GM12878 (cell line): ENCODE data around the gene UMAD1. TPM values are rescaled to one million over a fixed set of nuclear protein-coding genes. Genes with fewer than 3 reads are reported as not detected.

Experiments used
- ATAC-seq: fragments of 200-7000 bp; cut with Tn5 transposase; 3 replicates; pipeline ENCODE4 v1.9.1; 2020; ENCODE audit warnings: mild to moderate bottlenecking, moderate library complexity
- BruUV-seq: library from RNA; stranded (reverse); fragments of 400-500 nt; replicated peaks from 2 replicates; lab custom pipeline; 2021; lab: Mats Ljungman, UMichigan
- CTCF ChIA-PET: fragments of 300-600 bp; sonication (Branson Sonifier 250); formaldehyde crosslinking; extraction: SDS; loops from one replicate; lab custom pipeline; 2021; ENCODE audit warnings: inconsistent platforms; lab: Yijun Ruan, JAX
- POLR2A ChIA-PET: fragments of 350-600 bp; formaldehyde crosslinking; extraction: SDS; loops from one replicate; lab custom pipeline; 2021; ENCODE audit warnings: inconsistent platforms; lab: Charles Lee
- RAD21 ChIA-PET: fragments of 300-600 bp; sonication (Branson Sonifier 250); formaldehyde crosslinking; loops from one replicate; lab custom pipeline; 2023; ENCODE audit warnings: antibody characterized with exemption; ENCODE audit not compliant: unreplicated experiment; lab: Charles Lee
- SMC1A ChIA-PET: fragments of 300-600 bp; sonication (Branson Sonifier 250); formaldehyde crosslinking; loops from one replicate; lab custom pipeline; 2023; ENCODE audit not compliant: unreplicated experiment, uncharacterized antibody; lab: Charles Lee
- DNase-seq: peaks from one replicate; pipeline ENCODE4 v3.0.0-alpha.2; 2011; ENCODE audit warnings: low read depth, low spot score
- FAIRE-seq: peaks from 3 replicates; lab custom pipeline; 2011; peaks lifted over from hg19 to GRCh38; lab: Jason Lieb, UNC
- H2AFZ ChIP-seq: 2 replicates; pipeline ENCODE4 v1.6.0; 2011; ENCODE audit warnings: low read depth, low read length, control low read depth; ENCODE audit not compliant: control insufficient read depth
- H3K27ac ChIP-seq: 2 replicates; pipeline ENCODE4 v1.5.1; 2011; ENCODE audit warnings: control low read depth; ENCODE audit not compliant: control insufficient read depth, insufficient read depth
- H3K27me3 ChIP-seq, 2 experiments: replicated peaks in 1 of 2; 2 replicates each; pipeline versions ENCODE4 v1.6.0 to v1.6.1; 2011; ENCODE audit warnings: low read length in 1 of 2; ENCODE audit not compliant: control insufficient read depth in 2 of 2, insufficient read depth in 2 of 2
- H3K36me3 ChIP-seq, 2 experiments: 2 replicates each; pipeline ENCODE4 v1.5.1; 2011; ENCODE audit warnings: low read length in 1 of 2; ENCODE audit not compliant: control insufficient read depth in 2 of 2, insufficient read depth in 2 of 2
- H3K4me1 ChIP-seq: 2 replicates; pipeline ENCODE4 v1.6.1; 2011; ENCODE audit warnings: mild to moderate bottlenecking, low read length, moderate library complexity, mixed read lengths; ENCODE audit not compliant: control insufficient read depth, insufficient read depth
- H3K4me2 ChIP-seq: 2 replicates; pipeline ENCODE4 v1.6.0; 2011; ENCODE audit warnings: control low read depth; ENCODE audit not compliant: control insufficient read depth, insufficient read depth
- H3K4me3 ChIP-seq: fragments of 200-600 bp; sonication (generic); 2 replicates; pipeline ENCODE4 v1.5.1; 2016
- H3K79me2 ChIP-seq: 2 replicates; pipeline ENCODE4 v1.6.0; 2011; ENCODE audit warnings: low read length; ENCODE audit not compliant: control insufficient read depth, insufficient read depth
- H3K9ac ChIP-seq: 2 replicates; pipeline ENCODE4 v1.8.0; 2011; ENCODE audit warnings: low read length, control low read depth, mixed read lengths; ENCODE audit not compliant: control insufficient read depth, insufficient read depth
- H3K9me3 ChIP-seq: replicated peaks from 3 replicates; pipeline ENCODE4 v1.5.1; 2011; ENCODE audit warnings: mild to moderate bottlenecking, low read length; ENCODE audit not compliant: control insufficient read depth, insufficient read depth
- H4K20me1 ChIP-seq: 2 replicates; pipeline ENCODE4 v1.6.0; 2011; ENCODE audit not compliant: control insufficient read depth, insufficient read depth
- RAD51 ChIP-seq: fragments of 450-650 bp; IDR thresholded peaks from 2 replicates; pipeline ENCODE4 v1.6.1; 2016; ENCODE audit warnings: moderate library complexity, mild to moderate bottlenecking, inconsistent platforms
- ZBTB40 ChIP-seq: fragments of 450-650 bp; IDR thresholded peaks from 2 replicates; pipeline ENCODE4 v1.6.1; 2016; ENCODE audit warnings: mild to moderate bottlenecking, moderate library complexity, borderline replicate concordance
- WGBS: methylation state at CpG from one replicate; pipeline ENCODE4 v1.1.6; 2016; ENCODE audit warnings: low lambda C conversion rate; ENCODE audit not compliant: insufficient replicate concordance, insufficient coverage; ENCODE audit errors: missing lambda C conversion rate; 5-methylcytosine and 5-hydroxymethylcytosine counted together
- in situ Hi-C: fragments of 300-500 bp; cut with MboI; formaldehyde crosslinking; loops from 9 replicates; pipeline ENCODE4 v1.14.3; 2018; ENCODE audit warnings: mixed read lengths
- intact Hi-C: fragments of 100-400 bp; cut with micrococcal nuclease; formaldehyde crosslinking; loops from one replicate; pipeline ENCODE4 v1.14.2; 2022; ENCODE audit not compliant: unreplicated experiment
- polyA plus RNA-seq, 11 experiments: library from polyadenylated mRNA; depleted of rRNA in 4 of 11; unstranded in 6 of 11; stranded (reverse) in 5 of 11; fragments of >200 nt; fragmentation: Nextera tagmentation in 4 of 11; fragmentation: Illumina TruSeq in 1 of 11; extraction: Ambion mirVana in 4 of 11; extraction: Trizol in 1 of 11; gene quantifications; 1 replicate in 1 of 11; 2 replicates in 10 of 11; pipeline versions ENCODE4 v1.2.1 to v1.2.3, GENCODE V29; 2011 to 2016; ENCODE audit warnings: inconsistent platforms in 2 of 11, missing spikeins in 2 of 11, low read depth in 1 of 11
- total RNA-seq, 4 experiments: library from RNA; depleted of rRNA in 3 of 4; stranded (reverse); fragments of >200 nt in 3 of 4; fragmentation: Illumina TruSeq in 1 of 4; extraction: Trizol in 1 of 4; gene quantifications; 2 replicates each; pipeline versions ENCODE4 v1.2.1 to v1.2.3, GENCODE V29; 2013 to 2021
- TF ChIP-seq, protein P1 (sequence below): fragments of 450-650 bp; formaldehyde crosslinking; IDR thresholded peaks from 2 replicates; pipeline ENCODE4 v1.4.0; 2020; ENCODE audit warnings: mild to moderate bottlenecking, moderate library complexity
- TF ChIP-seq, protein P2 (sequence below): IDR thresholded peaks from 2 replicates; pipeline ENCODE4 v1.6.1; 2012; ENCODE audit warnings: low read length, inconsistent platforms

Gene UMAD1
- total and polyA plus RNA-seq, 10 of the 15 experiments (the other 5 are each of a cell fraction or from before 2014, with no cell fraction given) = 6.0 to 28.6 (median 9.3) TPM

GRCh38 chr7:7783001-7783400, 142.4 kb downstream of the UMAD1 start:
- POLR2A ChIA-PET = interaction anchor here (0.6 to 1.4 kb wide), 4 partner anchors 9 to 184 kb away, joined by 3 to 9 read pairs (median 6); no protein-coding TSS in a partner anchor
- no peaks in the 10 kb centered on the region for H3K36me3 ChIP-seq
- H3K27ac ChIP-seq = no peak overlapping the region
- H3K4me1 ChIP-seq = no peaks in the 10 kb centered on the region
- intact Hi-C loops = no loop called here
- RAD21 ChIA-PET = interaction anchor here (1.1 to 1.3 kb wide), 2 partner anchors 10 to 25 kb away, joined by 3 to 4 read pairs; no protein-coding TSS in a partner anchor
- H2AFZ ChIP-seq = no peak overlapping the region
- 100% methylated on average over 1 of the region's 1 CpG for WGBS
- no peaks in the 10 kb centered on the region for H3K27me3 ChIP-seq
- no peak for FAIRE-seq
- no peaks in the 10 kb centered on the region for H4K20me1 ChIP-seq
- TF ChIP-seq, protein P1, sequence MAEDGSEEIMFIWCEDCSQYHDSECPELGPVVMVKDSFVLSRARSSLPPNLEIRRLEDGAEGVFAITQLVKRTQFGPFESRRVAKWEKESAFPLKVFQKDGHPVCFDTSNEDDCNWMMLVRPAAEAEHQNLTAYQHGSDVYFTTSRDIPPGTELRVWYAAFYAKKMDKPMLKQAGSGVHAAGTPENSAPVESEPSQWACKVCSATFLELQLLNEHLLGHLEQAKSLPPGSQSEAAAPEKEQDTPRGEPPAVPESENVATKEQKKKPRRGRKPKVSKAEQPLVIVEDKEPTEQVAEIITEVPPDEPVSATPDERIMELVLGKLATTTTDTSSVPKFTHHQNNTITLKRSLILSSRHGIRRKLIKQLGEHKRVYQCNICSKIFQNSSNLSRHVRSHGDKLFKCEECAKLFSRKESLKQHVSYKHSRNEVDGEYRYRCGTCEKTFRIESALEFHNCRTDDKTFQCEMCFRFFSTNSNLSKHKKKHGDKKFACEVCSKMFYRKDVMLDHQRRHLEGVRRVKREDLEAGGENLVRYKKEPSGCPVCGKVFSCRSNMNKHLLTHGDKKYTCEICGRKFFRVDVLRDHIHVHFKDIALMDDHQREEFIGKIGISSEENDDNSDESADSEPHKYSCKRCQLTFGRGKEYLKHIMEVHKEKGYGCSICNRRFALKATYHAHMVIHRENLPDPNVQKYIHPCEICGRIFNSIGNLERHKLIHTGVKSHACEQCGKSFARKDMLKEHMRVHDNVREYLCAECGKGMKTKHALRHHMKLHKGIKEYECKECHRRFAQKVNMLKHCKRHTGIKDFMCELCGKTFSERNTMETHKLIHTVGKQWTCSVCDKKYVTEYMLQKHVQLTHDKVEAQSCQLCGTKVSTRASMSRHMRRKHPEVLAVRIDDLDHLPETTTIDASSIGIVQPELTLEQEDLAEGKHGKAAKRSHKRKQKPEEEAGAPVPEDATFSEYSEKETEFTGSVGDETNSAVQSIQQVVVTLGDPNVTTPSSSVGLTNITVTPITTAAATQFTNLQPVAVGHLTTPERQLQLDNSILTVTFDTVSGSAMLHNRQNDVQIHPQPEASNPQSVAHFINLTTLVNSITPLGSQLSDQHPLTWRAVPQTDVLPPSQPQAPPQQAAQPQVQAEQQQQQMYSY (CRISPR knock-in tag) = no peak
- TF ChIP-seq ZBTB40 (no peak), RAD51 (no peak)
- TF ChIP-seq, protein P2, sequence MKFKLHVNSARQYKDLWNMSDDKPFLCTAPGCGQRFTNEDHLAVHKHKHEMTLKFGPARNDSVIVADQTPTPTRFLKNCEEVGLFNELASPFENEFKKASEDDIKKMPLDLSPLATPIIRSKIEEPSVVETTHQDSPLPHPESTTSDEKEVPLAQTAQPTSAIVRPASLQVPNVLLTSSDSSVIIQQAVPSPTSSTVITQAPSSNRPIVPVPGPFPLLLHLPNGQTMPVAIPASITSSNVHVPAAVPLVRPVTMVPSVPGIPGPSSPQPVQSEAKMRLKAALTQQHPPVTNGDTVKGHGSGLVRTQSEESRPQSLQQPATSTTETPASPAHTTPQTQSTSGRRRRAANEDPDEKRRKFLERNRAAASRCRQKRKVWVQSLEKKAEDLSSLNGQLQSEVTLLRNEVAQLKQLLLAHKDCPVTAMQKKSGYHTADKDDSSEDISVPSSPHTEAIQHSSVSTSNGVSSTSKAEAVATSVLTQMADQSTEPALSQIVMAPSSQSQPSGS = no peak
- TF ChIP-seq, all 136 proteins: peak for 0
- Histone ChIP-seq H3K79me2 (no peaks in the 10 kb centered on the region), H3K9me3 (no peaks in the 10 kb centered on the region; the same call in 2 of the 3 replicates), H3K4me3 (no peak overlapping the region), H3K9ac (no peak overlapping the region), H3K4me2 (no peak overlapping the region)
- in situ Hi-C loops = no loop called here
- SMC1A ChIA-PET = interaction anchor here (1.1 kb wide), 1 partner anchor 14 kb away, joined by 3 read pairs; no protein-coding TSS in a partner anchor
- ATAC-seq (no peak), DNase-seq (no peak)
- BruUV-seq = no TSS peak
- CTCF ChIA-PET = no interaction called here
